Tibial artery (tissue), 4 donors: ENCODE results near the gene PLEKHN1.

Experiments used
- DNase-seq, 2 donors: peaks; one replicate each; pipeline ENCODE4 v3.0.0-alpha.2; 2019
- H3K27ac ChIP-seq, 2 donors: fragments of 200-600 bp; sonication (generic) in 1 of 2; 1 replicate in 1 of 2; 2 replicates in 1 of 2; pipeline ENCODE4 v1.5.1; 2018 to 2019; ENCODE audit warnings: mild to moderate bottlenecking in 1 of 2
- H3K27me3 ChIP-seq, 2 donors: fragments of 200-600 bp; sonication (generic) in 1 of 2; one replicate each; pipeline versions ENCODE4 v1.5.1 to v1.6.0; 2016 to 2019
- H3K36me3 ChIP-seq, 3 donors: fragments of 200-600 bp; sonication (generic) in 2 of 3; one replicate each; pipeline ENCODE4 v1.5.1; 2016 to 2019; ENCODE audit warnings: mild to moderate bottlenecking in 2 of 3
- H3K4me1 ChIP-seq, 4 donors: fragments of 200-600 bp; sonication (generic) in 2 of 4; 1 replicate in 3 of 4; 2 replicates in 1 of 4; pipeline ENCODE4 v1.5.1; 2016 to 2019
- H3K4me3 ChIP-seq, 2 donors: fragments of 200-600 bp; sonication (generic) in 1 of 2; 1 replicate in 1 of 2; 2 replicates in 1 of 2; pipeline ENCODE4 v1.5.1; 2018 to 2019; ENCODE audit warnings: mild to moderate bottlenecking in 2 of 2
- H3K9me3 ChIP-seq, 3 donors: fragments of 200-600 bp; sonication (generic) in 1 of 3; one replicate each; pipeline ENCODE4 v1.5.1; 2016 to 2019
- CTCF ChIP-seq, 2 experiments: fragments of 200-600 bp in 1 of 2; fragments of 450-650 bp in 1 of 2; IDR thresholded peaks; one replicate each; pipeline ENCODE4 v1.5.1; 2017 to 2019; ENCODE audit warnings: antibody characterized with exemption in 2 of 2, mild to moderate bottlenecking in 1 of 2, moderate library complexity in 1 of 2
- intact Hi-C: fragments of 100-400 bp; cut with DNase I; formaldehyde crosslinking; loops from one replicate; pipeline ENCODE4 v1.15.0; 2023; ENCODE audit warnings: low total_unique reads

The PLEKHN1 gene

DNA sequence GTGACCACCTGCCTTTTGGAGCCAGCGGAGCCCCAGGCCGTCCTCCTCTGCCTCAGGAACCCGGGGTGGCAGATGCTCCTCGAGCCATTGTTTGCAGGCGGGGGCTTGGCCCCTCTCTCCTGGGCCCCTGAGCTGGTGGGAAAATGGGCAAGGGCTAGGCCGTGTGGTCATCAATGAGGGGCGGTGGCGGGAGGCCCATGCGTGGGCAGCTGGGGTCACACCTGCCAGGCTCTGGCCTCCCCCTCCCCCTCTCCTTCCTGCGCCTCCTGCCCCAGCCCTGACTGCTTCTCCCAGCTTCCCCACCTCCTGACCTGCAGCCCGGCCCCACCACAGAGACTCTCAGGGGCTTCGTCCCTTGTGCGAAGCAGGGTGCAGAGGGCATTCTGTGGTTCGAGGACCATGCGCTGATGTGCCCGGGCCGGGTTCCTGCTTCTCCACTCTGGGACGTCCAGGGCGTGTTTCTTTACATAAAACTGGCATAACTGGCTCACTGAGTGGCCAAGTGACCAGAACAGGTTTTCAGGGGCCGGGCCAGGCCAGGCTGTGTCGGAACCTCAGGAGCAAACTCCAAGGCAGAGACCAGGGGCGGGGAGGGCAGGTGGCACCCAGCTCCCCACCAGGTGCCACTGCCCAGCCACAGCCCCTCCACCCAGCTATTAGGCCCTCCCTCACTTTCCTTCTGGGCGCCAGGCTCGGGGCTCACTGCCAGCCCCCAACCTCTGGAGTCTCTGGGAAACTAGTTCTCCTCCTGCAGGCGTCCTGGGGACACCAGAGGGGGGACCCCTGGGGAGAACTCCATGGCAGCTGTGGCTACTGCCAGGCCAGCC, 33.3 kb upstream of the PLEKHN1 start:
- no peak for TF ChIP-seq CTCF (IDR thresholded peaks at IDR 0.05)
- H3K4me3 ChIP-seq: no peak overlapping the region
- peaks cover 0 to 49% of the 10 kb centered on the region in 2 donors for H3K27me3 ChIP-seq
- H3K36me3 ChIP-seq: no peaks in the 10 kb centered on the region
- intact Hi-C loops: no loop called here
- H3K27ac ChIP-seq: no peak overlapping the region
- no peak for DNase-seq
- peaks cover 0 to 9% (median 0%) of the 10 kb centered on the region in 4 donors for H3K4me1 ChIP-seq
- no peaks in the 10 kb centered on the region for H3K9me3 ChIP-seq

DNA sequence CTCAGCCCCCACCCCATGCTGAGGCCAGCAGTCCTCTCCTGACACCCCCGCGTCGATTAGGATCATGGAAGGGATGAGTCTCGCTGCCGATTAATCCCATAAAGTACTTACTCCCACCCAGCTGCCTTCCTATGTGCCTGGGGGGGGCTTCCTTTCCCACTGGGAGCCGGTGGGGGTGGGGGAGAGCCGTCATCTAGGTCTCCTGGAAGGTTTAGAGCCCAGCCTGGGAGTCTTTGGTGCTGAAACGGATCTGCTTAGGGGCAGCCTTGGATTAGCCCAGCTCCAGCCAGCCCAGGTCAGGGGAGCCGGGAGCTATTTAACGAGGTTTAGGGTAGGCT, 32.7 kb upstream of the PLEKHN1 start:
- Histone ChIP-seq H3K9me3 (no peaks in the 10 kb centered on the region), H3K27ac (no peak overlapping the region), H3K4me1 (peaks cover 0 to 9% (median 0%) of the 10 kb centered on the region in 4 donors), H3K4me3 (no peak overlapping the region), H3K36me3 (no peaks in the 10 kb centered on the region), H3K27me3 (peaks cover 0 to 50% of the 10 kb centered on the region in 2 donors)
- no peak for TF ChIP-seq CTCF (IDR thresholded peaks at IDR 0.05)
- DNase-seq: no peak
- intact Hi-C loops: no loop called here

DNA sequence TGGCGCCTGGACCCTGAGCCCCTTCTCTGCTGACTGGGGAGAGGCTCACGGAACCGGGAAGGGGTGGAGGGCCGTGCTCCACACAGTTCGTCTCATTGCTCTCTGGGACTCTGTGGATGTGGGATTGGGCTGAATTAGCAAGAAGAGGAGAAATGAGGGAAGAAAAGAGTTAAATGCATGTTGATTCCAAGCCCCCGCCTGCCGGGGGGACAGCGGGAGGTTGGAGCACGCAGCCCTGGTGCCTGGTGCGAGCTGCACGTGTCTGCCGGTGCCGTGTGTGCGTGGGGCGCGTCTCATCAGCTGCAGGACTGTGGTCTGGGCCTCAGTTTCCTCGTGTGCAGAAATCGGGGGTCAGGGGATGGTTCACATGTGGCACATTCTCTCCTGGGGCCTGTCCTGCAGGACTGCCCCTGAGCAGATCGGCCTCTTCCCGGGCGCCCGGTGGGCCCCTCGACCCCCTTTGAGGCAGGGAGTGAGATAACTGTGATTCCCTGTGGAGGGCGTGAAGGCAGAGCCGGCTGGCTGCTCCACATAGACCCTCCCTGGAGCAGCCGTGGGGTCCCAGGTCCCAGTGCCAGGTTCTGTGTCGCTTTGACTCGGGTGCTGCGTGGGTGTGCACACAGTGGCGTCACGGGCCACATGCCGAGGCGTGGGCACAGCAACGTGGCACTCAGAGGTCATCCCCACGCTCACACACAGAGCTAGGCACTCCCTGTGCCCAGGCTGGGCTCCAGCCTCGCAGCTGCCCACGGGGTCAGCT, 31.1 kb upstream of the PLEKHN1 start:
- H3K9me3 ChIP-seq: no peaks in the 10 kb centered on the region
- no peak for TF ChIP-seq CTCF (IDR thresholded peaks at IDR 0.05)
- no peak overlapping the region for H3K4me3 ChIP-seq
- intact Hi-C loops: no loop called here
- peaks cover 0 to 18% (median 6%) of the 10 kb centered on the region in 4 donors for H3K4me1 ChIP-seq
- peaks cover 0 to 61% of the 10 kb centered on the region in 2 donors for H3K27me3 ChIP-seq
- DNase-seq: no peak
- no peak overlapping the region for H3K27ac ChIP-seq
- no peaks in the 10 kb centered on the region for H3K36me3 ChIP-seq

DNA sequence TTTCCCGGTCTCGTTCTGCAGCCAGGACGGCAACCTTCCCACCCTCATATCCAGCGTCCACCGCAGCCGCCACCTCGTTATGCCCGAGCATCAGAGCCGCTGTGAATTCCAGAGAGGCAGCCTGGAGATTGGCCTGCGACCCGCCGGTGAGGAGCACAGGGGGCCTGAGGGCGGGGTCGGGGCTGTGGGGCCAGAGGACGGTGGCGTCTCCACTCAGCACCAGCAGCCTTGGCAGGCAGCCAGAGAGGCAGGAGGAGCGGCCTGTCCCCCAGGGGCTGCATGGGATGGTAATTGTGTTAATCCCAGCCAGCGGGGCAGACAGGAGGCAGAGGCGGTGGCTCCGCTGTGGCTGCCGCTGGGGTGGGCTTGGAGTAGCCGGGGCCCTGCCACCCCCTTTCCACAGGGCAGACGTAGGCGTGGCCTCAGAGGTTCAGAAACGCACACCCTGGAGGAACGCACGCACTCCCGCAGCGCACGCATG, 30.5 kb upstream of the PLEKHN1 start:
- intact Hi-C loops: no loop called here

More for the DNA sequence above, 30.5 kb upstream of the PLEKHN1 start:
- H3K4me3 ChIP-seq: no peak overlapping the region
- DNase-seq: no peak
- H3K36me3 ChIP-seq: no peaks in the 10 kb centered on the region
- no peak for TF ChIP-seq CTCF (IDR thresholded peaks at IDR 0.05)
- peaks cover 0 to 67% of the 10 kb centered on the region in 2 donors for H3K27me3 ChIP-seq
- no peaks in the 10 kb centered on the region for H3K9me3 ChIP-seq
- peaks cover 0 to 24% (median 12%) of the 10 kb centered on the region in 4 donors for H3K4me1 ChIP-seq
- no peak overlapping the region for H3K27ac ChIP-seq
